HEK293 (cell line): ENCODE results near the gene FTH1.
A peak's percentile ranks its signal among the peaks of the same experiment; 100 is the strongest.

ENCODE experiments used
- CTCF ChIA-PET: fragments of 350-600 bp; formaldehyde crosslinking; extraction: SDS; loops from one replicate; lab custom pipeline; 2021; ENCODE audit warnings: antibody characterized with exemption; lab: Yijun Ruan, JAX
- POLR2A ChIA-PET: fragments of 300-600 bp; formaldehyde crosslinking; extraction: SDS; loops from one replicate; lab custom pipeline; 2020; ENCODE audit warnings: antibody characterized with exemption, inconsistent platforms; lab: Yijun Ruan, JAX
- H3K27ac ChIP-seq: fragments of 200-500 bp; sonication (Bioruptor generic); 2 replicates; pipeline ENCODE4 v1.5.1; 2014; ENCODE audit warnings: low read depth, low read length, control low read depth, inconsistent platforms; ENCODE audit errors: extremely low read depth
- H3K36me3 ChIP-seq, 2 experiments: fragments of 200-500 bp in 1 of 2; sonication (Bioruptor generic) in 1 of 2; 1 replicate in 1 of 2; 2 replicates in 1 of 2; pipeline ENCODE4 v1.5.1; 2014 to 2017; ENCODE audit warnings: inconsistent platforms in 2 of 2, low read length in 2 of 2; ENCODE audit not compliant: control insufficient read depth in 2 of 2, insufficient read depth in 1 of 2
- H3K4me1 ChIP-seq: fragments of 200-500 bp; sonication (Bioruptor generic); 2 replicates; pipeline ENCODE4 v1.5.1; 2014; ENCODE audit warnings: mild to moderate bottlenecking, low read length, inconsistent platforms; ENCODE audit not compliant: control insufficient read depth, insufficient read depth
- H3K4me3 ChIP-seq: 2 replicates; pipeline ENCODE4 v1.5.1; 2011; ENCODE audit warnings: low read depth, mild to moderate bottlenecking, control low read depth, low read length, moderate library complexity
- H3K9me3 ChIP-seq: fragments of 200-500 bp; sonication (Bioruptor generic); 2 replicates; pipeline ENCODE4 v1.5.1; 2014; ENCODE audit warnings: low read depth, low read length, inconsistent platforms; ENCODE audit not compliant: control insufficient read depth, insufficient read depth
- EGR2 ChIP-seq: fragments of 450-650 bp; formaldehyde crosslinking; IDR thresholded peaks from 2 replicates; pipeline ENCODE4 v1.5.1; 2016; ENCODE audit warnings: low read depth, missing biosample characterization, missing genetic modification characterization
- ELK4 ChIP-seq: IDR thresholded peaks from 2 replicates; pipeline ENCODE4 v1.6.1; 2011; ENCODE audit warnings: mild to moderate bottlenecking, low read depth, low read length, borderline replicate concordance
- GLIS1 ChIP-seq: fragments of 450-650 bp; formaldehyde crosslinking; IDR thresholded peaks from 2 replicates; pipeline ENCODE4 v1.5.1; 2016; ENCODE audit warnings: missing biosample characterization, missing genetic modification characterization
- GLIS2 ChIP-seq: fragments of 450-650 bp; formaldehyde crosslinking; IDR thresholded peaks from 2 replicates; pipeline ENCODE4 v1.5.1; 2016; ENCODE audit warnings: missing biosample characterization, missing genetic modification characterization
- HOXC10 ChIP-seq: sonication (generic); formaldehyde crosslinking; IDR thresholded peaks from 2 replicates; pipeline ENCODE4 v1.8.1; 2023; ENCODE audit warnings: mild to moderate bottlenecking, missing genetic modification reagents
- KLF17 ChIP-seq: fragments of 450-650 bp; formaldehyde crosslinking; IDR thresholded peaks from 2 replicates; pipeline ENCODE4 v1.5.1; 2016; ENCODE audit warnings: missing biosample characterization, missing genetic modification characterization
- MEIS1 ChIP-seq: sonication (generic); formaldehyde crosslinking; IDR thresholded peaks from 2 replicates; pipeline ENCODE4 v1.8.1; 2022; ENCODE audit warnings: missing genetic modification reagents, mild to moderate bottlenecking, borderline replicate concordance
- REPIN1 ChIP-seq: fragments of 450-650 bp; formaldehyde crosslinking; IDR thresholded peaks from 2 replicates; pipeline ENCODE4 v1.5.1; 2017; ENCODE audit warnings: missing biosample characterization, missing genetic modification characterization, low read depth
- ZBTB48 ChIP-seq: fragments of 450-650 bp; formaldehyde crosslinking; IDR thresholded peaks from 2 replicates; pipeline ENCODE4 v1.5.1; 2016; ENCODE audit warnings: missing biosample characterization, missing genetic modification characterization
- ZEB2 ChIP-seq: fragments of 450-650 bp; formaldehyde crosslinking; IDR thresholded peaks from 2 replicates; pipeline ENCODE4 v1.5.1; 2016; ENCODE audit warnings: missing biosample characterization, missing genetic modification characterization
- ZFP3 ChIP-seq: fragments of 450-650 bp; formaldehyde crosslinking; IDR thresholded peaks from 2 replicates; pipeline ENCODE4 v1.5.1; 2016; ENCODE audit warnings: low read depth, missing biosample characterization, missing genetic modification characterization
- ZNF10 ChIP-seq: fragments of 450-650 bp; formaldehyde crosslinking; IDR thresholded peaks from 2 replicates; pipeline ENCODE4 v1.5.1; 2017; ENCODE audit warnings: missing biosample characterization, missing genetic modification characterization
- ZNF112 ChIP-seq: fragments of 450-650 bp; formaldehyde crosslinking; IDR thresholded peaks from 2 replicates; pipeline ENCODE4 v1.5.0; 2017; ENCODE audit warnings: missing biosample characterization, missing genetic modification characterization
- ZNF132 ChIP-seq: fragments of 450-650 bp; formaldehyde crosslinking; IDR thresholded peaks from 2 replicates; pipeline ENCODE4 v1.5.1; 2017; ENCODE audit warnings: missing biosample characterization, missing genetic modification characterization, borderline replicate concordance
- ZNF16 ChIP-seq: fragments of 450-650 bp; formaldehyde crosslinking; IDR thresholded peaks from 2 replicates; pipeline ENCODE4 v1.5.1; 2016; ENCODE audit warnings: low read depth, missing biosample characterization, missing genetic modification characterization
- ZNF214 ChIP-seq: fragments of 450-650 bp; formaldehyde crosslinking; IDR thresholded peaks from 2 replicates; pipeline ENCODE4 v1.5.1; 2017; ENCODE audit warnings: missing biosample characterization, mild to moderate bottlenecking, missing genetic modification characterization, borderline replicate concordance
- ZNF24 ChIP-seq: fragments of 450-650 bp; formaldehyde crosslinking; IDR thresholded peaks from 2 replicates; pipeline ENCODE4 v1.5.1; 2016; ENCODE audit warnings: missing biosample characterization, missing genetic modification characterization
- ZNF248 ChIP-seq: fragments of 450-650 bp; formaldehyde crosslinking; IDR thresholded peaks from 2 replicates; pipeline ENCODE4 v1.5.1; 2017; ENCODE audit warnings: missing biosample characterization, missing genetic modification characterization
- ZNF416 ChIP-seq: fragments of 450-650 bp; formaldehyde crosslinking; IDR thresholded peaks from 2 replicates; pipeline ENCODE4 v1.5.1; 2016; ENCODE audit warnings: missing biosample characterization, missing genetic modification characterization
- ZSCAN18 ChIP-seq: fragments of 450-650 bp; formaldehyde crosslinking; IDR thresholded peaks from 2 replicates; pipeline ENCODE4 v1.5.1; 2016; ENCODE audit warnings: missing biosample characterization, missing genetic modification characterization
- ZSCAN4 ChIP-seq: fragments of 450-650 bp; formaldehyde crosslinking; IDR thresholded peaks from 2 replicates; pipeline ENCODE4 v1.5.1; 2017; ENCODE audit warnings: missing biosample characterization, missing genetic modification characterization

FTH1 gene

GRCh38 chr11:61916737-61917333 is 50.6 kb downstream of the FTH1 start:
- CTCF ChIA-PET = interaction anchor here (1.7 kb wide), 1 partner anchor 18 kb away, joined by 8 read pairs; no protein-coding TSS in a partner anchor
- Histone ChIP-seq H3K36me3 (no peaks in the 10 kb centered on the region), H3K4me1 (no peaks in the 10 kb centered on the region), H3K27ac (no peak overlapping the region), H3K4me3 (peak overlapping the region; percentile 35)
- TF ChIP-seq ZNF132 (tag by site-specific recombination) (no peak), ZBTB48 (tag by site-specific recombination) (no peak), REPIN1 (tag by site-specific recombination) (no peak), ZNF16 (tag by site-specific recombination) (no peak), ZSCAN4 (tag by site-specific recombination) (no peak), GLIS2 (tag by site-specific recombination) (no peak), EGR2 (tag by site-specific recombination) (no peak), ZEB2 (tag by site-specific recombination) (no peak), GLIS1 (tag by site-specific recombination) (no peak), ZNF112 (no peak), ZNF214 (tag by site-specific recombination) (no peak), ZNF24 (no peak), KLF17 (tag by site-specific recombination) (no peak), ZFP3 (no peak), MEIS1 (CRISPR knock-in tag) (no peak), ZNF248 (tag by site-specific recombination) (no peak), ZSCAN18 (tag by site-specific recombination) (no peak)
- TF ChIP-seq, all 188 proteins: peak for 0
- H3K9me3 ChIP-seq = no peaks in the 10 kb centered on the region
- POLR2A ChIA-PET = interaction anchor here (0.6 kb wide), 1 partner anchor 556 kb away, joined by 4 read pairs; no protein-coding TSS in a partner anchor

- Histone ChIP-seq H3K9me3 (no peaks in the 10 kb centered on the region), H3K36me3 (no peaks in the 10 kb centered on the region), H3K4me1 (no peaks in the 10 kb centered on the region), H3K4me3 (no peak overlapping the region), H3K27ac (no peak overlapping the region)
- ChIA-PET POLR2A (no interaction called here), CTCF (interaction anchor here (0.7 to 3.9 kb wide), 8 partner anchors 8 to 167 kb away, joined by 3 to 23 read pairs (median 4); no protein-coding TSS in a partner anchor)
- no peak for TF ChIP-seq ZNF416
- TF ChIP-seq ZNF10 (tag by site-specific recombination) = no peak
- TF ChIP-seq HOXC10 (CRISPR knock-in tag) = no peak
- TF ChIP-seq ELK4 = no peak
Measured at GRCh38 chr11:61914471-61915171, 52.8 kb downstream of the FTH1 start.
